ENCODE measurements around the gene PCCA.
"Not testable (repeated sequence)": the region's sequence is repeated elsewhere in the genome, so short reads cannot be mapped to it uniquely, and the experiment has no call there.

The PCCA gene

GRCh38 chr13:100141461-100141961, 52.6 kb downstream of the PCCA start:
- peaks cover 17% of the 10 kb centered on the region for H3K4me1 Mint-ChIP-seq
- not testable (repeated sequence) for H3K27ac Mint-ChIP-seq, H3K4me3 Mint-ChIP-seq, H3K27me3 Mint-ChIP-seq, DNase-seq, ATAC-seq
- peaks cover 21% of the 10 kb centered on the region for H3K36me3 Mint-ChIP-seq (ENCODE audit: low read depth)
- H3K9me3 Mint-ChIP-seq, result peaks cover 11% of the 10 kb centered on the region

GRCh38 chr13:100146534-100146933, 57.6 kb downstream of the PCCA start:
- Mint-ChIP-seq H3K27ac (no peak overlapping the region), H3K36me3 (ENCODE audit: low read depth) (peaks cover 8% of the 10 kb centered on the region), H3K4me1 (no peaks in the 10 kb centered on the region), H3K27me3 (no peaks in the 10 kb centered on the region), H3K9me3 (peaks cover 4% of the 10 kb centered on the region), H3K4me3 (no peak overlapping the region)
- DNase-seq (no peak), ATAC-seq (no peak)

DNA sequence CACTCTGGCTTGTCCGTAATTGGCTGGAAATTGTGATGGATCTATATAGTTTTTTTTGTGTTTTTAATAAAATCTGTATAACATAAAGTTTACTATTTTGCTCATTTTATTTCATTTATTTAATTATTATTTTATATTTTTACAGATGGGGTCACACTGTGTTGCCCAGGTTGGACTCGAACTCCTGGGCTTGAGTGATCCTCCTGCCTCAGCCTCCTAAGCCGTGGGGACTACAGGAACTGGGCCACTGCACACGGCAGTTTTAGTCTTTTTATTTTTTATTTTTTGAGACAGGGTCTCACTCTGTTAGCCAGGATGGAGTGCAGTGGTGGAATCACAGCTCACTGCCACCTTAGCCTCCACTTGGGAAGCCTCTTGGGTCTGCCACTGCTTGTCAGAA, 58.9 kb downstream of the PCCA start:
- Mint-ChIP-seq H3K4me3 (no peak overlapping the region), H3K4me1 (no peaks in the 10 kb centered on the region), H3K27me3 (no peaks in the 10 kb centered on the region), H3K9me3 (peaks cover 4% of the 10 kb centered on the region), H3K36me3 (ENCODE audit: low read depth) (peaks cover 8% of the 10 kb centered on the region), H3K27ac (no peak overlapping the region)
- ATAC-seq (no peak), DNase-seq (no peak)

- DNase-seq (no peak), ATAC-seq (no peak)
- Mint-ChIP-seq H3K9me3 (peaks cover 4% of the 10 kb centered on the region), H3K36me3 (ENCODE audit: low read depth) (peaks cover 8% of the 10 kb centered on the region), H3K27me3 (no peaks in the 10 kb centered on the region), H3K4me1 (no peaks in the 10 kb centered on the region), H3K27ac (no peak overlapping the region), H3K4me3 (no peak overlapping the region)
Measured at GRCh38 chr13:100148422-100148821, 59.5 kb downstream of the PCCA start.

GRCh38 chr13:100149389-100149788, 60.5 kb downstream of the PCCA start:
- Mint-ChIP-seq H3K9me3 (peaks cover 4% of the 10 kb centered on the region), H3K4me1 (no peaks in the 10 kb centered on the region), H3K27me3 (no peaks in the 10 kb centered on the region), H3K4me3 (no peak overlapping the region), H3K27ac (no peak overlapping the region), H3K36me3 (ENCODE audit: low read depth) (peaks cover 9% of the 10 kb centered on the region)
- DNase-seq (no peak), ATAC-seq (no peak)

- not testable (repeated sequence) for DNase-seq; H3K4me3 Mint-ChIP-seq; ATAC-seq; H3K9me3 Mint-ChIP-seq; H3K27me3 Mint-ChIP-seq; H3K36me3 Mint-ChIP-seq (ENCODE audit: low read depth); H3K4me1 Mint-ChIP-seq; H3K27ac Mint-ChIP-seq
Measured at GRCh38 chr13:100150711-100151110, 61.8 kb downstream of the PCCA start.

DNA sequence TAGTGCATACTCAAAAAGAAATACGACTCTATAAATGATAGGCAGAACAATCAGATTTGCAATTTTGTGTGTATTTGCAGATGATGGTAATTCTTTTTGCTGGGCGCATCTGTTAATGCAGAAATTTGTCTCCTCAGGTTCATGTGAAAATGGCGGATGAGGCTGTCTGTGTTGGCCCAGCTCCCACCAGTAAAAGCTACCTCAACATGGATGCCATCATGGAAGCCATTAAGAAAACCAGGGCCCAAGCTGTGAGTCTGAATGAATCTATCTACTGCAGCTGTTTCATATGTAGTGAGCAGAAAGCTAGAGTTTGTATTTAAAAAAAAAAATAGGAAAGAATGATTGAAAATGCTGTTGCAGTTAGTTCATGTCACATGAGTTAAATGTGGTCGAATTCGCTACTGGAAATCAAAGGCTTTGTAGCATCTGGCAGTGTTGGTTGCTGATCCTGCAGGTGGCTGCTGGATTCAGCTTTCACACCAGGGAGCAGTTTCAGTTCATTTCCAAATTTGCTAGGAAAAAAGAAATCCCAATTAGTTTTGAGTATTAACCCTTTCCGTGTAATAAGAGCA, 66.0 kb downstream of the PCCA start:
- H3K9me3 Mint-ChIP-seq, result no peaks in the 10 kb centered on the region
- no peak overlapping the region for H3K27ac Mint-ChIP-seq
- no peak overlapping the region for H3K4me3 Mint-ChIP-seq
- DNase-seq, result no peak
- no peak for ATAC-seq
- peaks cover 8% of the 10 kb centered on the region for H3K36me3 Mint-ChIP-seq (ENCODE audit: low read depth)
- H3K27me3 Mint-ChIP-seq, result no peaks in the 10 kb centered on the region
- H3K4me1 Mint-ChIP-seq, result peaks cover 6% of the 10 kb centered on the region

- Mint-ChIP-seq H3K27me3 (no peaks in the 10 kb centered on the region), H3K9me3 (no peaks in the 10 kb centered on the region), H3K36me3 (ENCODE audit: low read depth) (peaks cover 8% of the 10 kb centered on the region), H3K4me1 (peaks cover 6% of the 10 kb centered on the region), H3K27ac (no peak overlapping the region), H3K4me3 (no peak overlapping the region)
- DNase-seq, result no peak
- no peak for ATAC-seq
Measured at GRCh38 chr13:100156788-100157187, 67.9 kb downstream of the PCCA start.

DNA sequence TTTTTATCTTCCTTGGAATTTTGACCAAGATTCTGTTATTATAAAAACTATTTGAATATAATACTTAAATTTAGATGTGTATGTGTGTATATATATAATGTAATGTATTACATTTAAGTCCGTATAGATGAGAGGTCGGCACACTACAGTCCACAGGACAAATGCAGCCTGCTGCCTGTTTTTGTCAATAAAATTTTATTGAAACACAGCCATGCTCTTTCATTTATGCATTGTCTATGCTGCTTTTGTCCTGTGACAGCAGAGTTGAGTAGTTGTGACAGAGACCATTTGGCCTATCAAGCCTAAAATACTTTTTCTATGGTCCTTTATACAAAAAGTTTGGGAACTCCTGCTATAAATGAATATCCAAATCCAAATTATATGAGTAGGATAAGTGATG, 69.7 kb downstream of the PCCA start:
- no peaks in the 10 kb centered on the region for H3K27me3 Mint-ChIP-seq
- H3K36me3 Mint-ChIP-seq (ENCODE audit: low read depth), result peaks cover 8% of the 10 kb centered on the region
- ATAC-seq (no peak), DNase-seq (no peak)
- peaks cover 6% of the 10 kb centered on the region for H3K4me1 Mint-ChIP-seq
- H3K4me3 Mint-ChIP-seq, result no peak overlapping the region
- no peak overlapping the region for H3K27ac Mint-ChIP-seq
- H3K9me3 Mint-ChIP-seq, result no peaks in the 10 kb centered on the region

DNA sequence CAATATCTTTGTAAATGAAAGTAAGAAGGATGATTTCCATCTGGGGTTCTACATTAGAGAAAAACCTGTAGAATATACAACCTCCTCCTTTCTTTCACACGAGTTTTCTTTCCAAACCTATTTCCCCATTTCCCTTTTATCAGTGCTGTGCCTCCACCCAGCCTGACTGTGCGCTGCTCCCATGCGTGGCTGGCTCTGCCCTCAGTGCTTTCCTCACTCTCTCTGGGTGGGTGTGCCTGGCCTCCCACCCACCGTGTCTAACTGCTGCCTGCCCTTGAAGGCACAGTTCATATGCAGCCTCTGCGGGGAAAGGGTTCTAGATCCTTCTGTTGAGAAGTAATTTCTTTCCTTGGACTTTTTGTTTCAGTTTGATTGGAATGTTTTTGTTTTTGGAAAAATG, 70.7 kb downstream of the PCCA start:
- H3K9me3 Mint-ChIP-seq, result no peaks in the 10 kb centered on the region
- no peak overlapping the region for H3K4me3 Mint-ChIP-seq
- ATAC-seq (no peak), DNase-seq (no peak)
- peaks cover 6% of the 10 kb centered on the region for H3K36me3 Mint-ChIP-seq (ENCODE audit: low read depth)
- no peak overlapping the region for H3K27ac Mint-ChIP-seq
- H3K4me1 Mint-ChIP-seq, result peaks cover 6% of the 10 kb centered on the region
- no peaks in the 10 kb centered on the region for H3K27me3 Mint-ChIP-seq

GRCh38 chr13:100160450-100160849, 71.6 kb downstream of the PCCA start:
- no peak for DNase-seq
- no peak for ATAC-seq
- no peaks in the 10 kb centered on the region for H3K27me3 Mint-ChIP-seq
- peaks cover 6% of the 10 kb centered on the region for H3K36me3 Mint-ChIP-seq (ENCODE audit: low read depth)
- H3K27ac Mint-ChIP-seq, result no peak overlapping the region
- no peak overlapping the region for H3K4me3 Mint-ChIP-seq
- no peaks in the 10 kb centered on the region for H3K9me3 Mint-ChIP-seq
- H3K4me1 Mint-ChIP-seq, result peaks cover 6% of the 10 kb centered on the region

DNA sequence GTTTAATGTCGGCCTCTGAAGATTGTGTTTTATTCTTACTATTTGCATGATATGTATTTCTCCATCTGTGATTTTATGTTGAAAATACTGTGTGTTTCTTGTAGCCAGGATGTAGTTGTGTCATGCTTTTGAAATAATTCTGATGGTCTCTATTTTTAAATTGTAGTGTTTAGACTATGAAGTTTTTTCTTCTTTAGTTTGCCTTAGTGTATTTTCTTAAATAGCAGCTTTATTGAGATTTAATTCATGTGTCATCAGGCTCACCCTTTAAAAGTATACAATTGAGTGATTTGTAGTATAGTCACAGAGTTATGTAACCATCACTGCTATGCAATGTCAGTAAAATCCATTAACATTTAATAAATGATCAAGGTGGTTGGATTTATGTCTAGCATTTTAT, 74.5 kb downstream of the PCCA start:
- DNase-seq, result no peak
- ATAC-seq, result no peak
- H3K9me3 Mint-ChIP-seq, result no peaks in the 10 kb centered on the region
- peaks cover 2% of the 10 kb centered on the region for H3K36me3 Mint-ChIP-seq (ENCODE audit: low read depth)
- H3K4me1 Mint-ChIP-seq, result no peaks in the 10 kb centered on the region
- H3K4me3 Mint-ChIP-seq, result no peak overlapping the region
- no peak overlapping the region for H3K27ac Mint-ChIP-seq
- H3K27me3 Mint-ChIP-seq, result no peaks in the 10 kb centered on the region

DNA sequence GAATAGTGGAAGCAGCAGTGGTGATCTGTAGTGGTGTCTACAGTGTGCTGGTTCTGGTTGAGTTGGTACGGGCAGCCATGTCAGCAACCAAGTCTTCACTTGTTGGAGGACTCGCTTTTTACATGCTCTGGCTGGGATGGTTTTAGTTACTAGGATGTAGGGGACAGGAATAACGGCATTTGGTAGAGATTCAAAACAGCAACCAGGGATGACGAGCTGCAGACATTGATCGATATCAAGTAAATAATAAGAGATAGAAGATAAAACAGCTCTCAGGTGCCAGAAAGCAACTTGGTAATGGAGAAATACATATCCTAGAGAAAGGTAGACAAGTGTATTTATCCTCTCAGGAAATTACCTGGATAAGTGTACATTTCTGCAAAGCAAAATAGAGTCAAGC, 84.3 kb downstream of the PCCA start:
- no peak for DNase-seq
- Mint-ChIP-seq H3K4me1 (no peaks in the 10 kb centered on the region), H3K36me3 (ENCODE audit: low read depth) (peaks cover 5% of the 10 kb centered on the region), H3K27ac (no peak overlapping the region), H3K9me3 (no peaks in the 10 kb centered on the region), H3K27me3 (no peaks in the 10 kb centered on the region), H3K4me3 (no peak overlapping the region)
- ATAC-seq, result no peak

GRCh38 chr13:100174455-100174854, 85.6 kb downstream of the PCCA start:
- DNase-seq; H3K9me3 Mint-ChIP-seq; H3K27me3 Mint-ChIP-seq; ATAC-seq; H3K27ac Mint-ChIP-seq; H3K36me3 Mint-ChIP-seq (ENCODE audit: low read depth); H3K4me3 Mint-ChIP-seq; H3K4me1 Mint-ChIP-seq: not testable (repeated sequence)

- Mint-ChIP-seq H3K27ac (no peak overlapping the region), H3K4me3 (no peak overlapping the region), H3K9me3 (no peaks in the 10 kb centered on the region), H3K4me1 (no peaks in the 10 kb centered on the region), H3K27me3 (no peaks in the 10 kb centered on the region), H3K36me3 (ENCODE audit: low read depth) (peaks cover 5% of the 10 kb centered on the region)
- DNase-seq (no peak), ATAC-seq (no peak)
Measured at GRCh38 chr13:100175078-100175802, 86.3 kb downstream of the PCCA start.
